Measurements from ENCODE around the gene DNMT3B. TPM values are rescaled to one million over a fixed set of nuclear protein-coding genes. Genes with fewer than 3 reads are reported as not detected.

DNMT3B gene
- polyA plus RNA-seq, 3 donors, result 0.39 to 0.44 TPM; not detected in 1

GRCh38 chr20:32807706-32808105, 45.5 kb downstream of the DNMT3B start:
- Mint-ChIP-seq H3K4me1 (peaks cover 6% of the 10 kb centered on the region), H3K27me3 (ENCODE audit: low read depth in 3 of 3) (peaks cover 0 to 2% (median 0%) of the 10 kb centered on the region in 3 donors), H3K36me3 (peaks cover 2 to 18% of the 10 kb centered on the region in 2 donors), H3K4me3 (no peak overlapping the region), H3K9me3 (no peaks in the 10 kb centered on the region), H3K27ac (no peak overlapping the region)
- Histone ChIP-seq H3K79me2 (ENCODE audit: insufficient read depth, low read length) (no peaks in the 10 kb centered on the region), H3K27me3 (ENCODE audit: control insufficient read depth in 2 of 2, insufficient read depth in 2 of 2, low read length in 2 of 2) (no peaks in the 10 kb centered on the region), H2AFZ (ENCODE audit: insufficient read depth, low read depth, low read length, poor library complexity, severe bottlenecking) (no peak overlapping the region), H3K9ac (ENCODE audit: insufficient read depth, low read length, poor library complexity, severe bottlenecking) (no peak overlapping the region), H3K9me3 (replicated peaks in 1 of 2; ENCODE audit: control insufficient read depth in 1 of 2, insufficient read depth in 1 of 2, low read length in 2 of 2) (no peaks in the 10 kb centered on the region), H3K4me3 (replicated peaks in 1 of 3; ENCODE audit: low read depth in 2 of 3, low read length in 3 of 3) (no peak overlapping the region), H4K20me1 (ENCODE audit: insufficient read depth, low read length) (no peaks in the 10 kb centered on the region), H3K27ac (ENCODE audit: low read depth in 1 of 2, low read length in 2 of 2) (no peak overlapping the region), H3K4me2 (replicated peaks; ENCODE audit: extremely low read depth, low read length, poor library complexity, severe bottlenecking) (no peak overlapping the region), H3K36me3 (replicated peaks in 1 of 2; ENCODE audit: control insufficient read depth in 1 of 2, insufficient read depth in 2 of 2, low read length in 2 of 2) (peaks cover 0 to 8% of the 10 kb centered on the region in 2 donors), H3K4me1 (ENCODE audit: control insufficient read depth in 1 of 2, insufficient read depth in 2 of 2, low read length in 2 of 2) (peaks cover 0 to 5% of the 10 kb centered on the region in 2 donors)
- TF ChIP-seq, protein P1, sequence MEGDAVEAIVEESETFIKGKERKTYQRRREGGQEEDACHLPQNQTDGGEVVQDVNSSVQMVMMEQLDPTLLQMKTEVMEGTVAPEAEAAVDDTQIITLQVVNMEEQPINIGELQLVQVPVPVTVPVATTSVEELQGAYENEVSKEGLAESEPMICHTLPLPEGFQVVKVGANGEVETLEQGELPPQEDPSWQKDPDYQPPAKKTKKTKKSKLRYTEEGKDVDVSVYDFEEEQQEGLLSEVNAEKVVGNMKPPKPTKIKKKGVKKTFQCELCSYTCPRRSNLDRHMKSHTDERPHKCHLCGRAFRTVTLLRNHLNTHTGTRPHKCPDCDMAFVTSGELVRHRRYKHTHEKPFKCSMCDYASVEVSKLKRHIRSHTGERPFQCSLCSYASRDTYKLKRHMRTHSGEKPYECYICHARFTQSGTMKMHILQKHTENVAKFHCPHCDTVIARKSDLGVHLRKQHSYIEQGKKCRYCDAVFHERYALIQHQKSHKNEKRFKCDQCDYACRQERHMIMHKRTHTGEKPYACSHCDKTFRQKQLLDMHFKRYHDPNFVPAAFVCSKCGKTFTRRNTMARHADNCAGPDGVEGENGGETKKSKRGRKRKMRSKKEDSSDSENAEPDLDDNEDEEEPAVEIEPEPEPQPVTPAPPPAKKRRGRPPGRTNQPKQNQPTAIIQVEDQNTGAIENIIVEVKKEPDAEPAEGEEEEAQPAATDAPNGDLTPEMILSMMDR (IDR thresholded peaks at IDR 0.05), result no peak
- no peak for DNase-seq
- 96% methylated on average over 8 of the region's 9 CpGs for WGBS (ENCODE audit: insufficient coverage)
- intact Hi-C loops (cut with micrococcal nuclease), result no loop called here

- intact Hi-C loops (cut with micrococcal nuclease), result no loop called here
- peaks cover 2 to 15% of the 10 kb centered on the region in 2 donors for H3K36me3 Mint-ChIP-seq
- peaks cover 0 to 2% (median 0%) of the 10 kb centered on the region in 3 donors for H3K27me3 Mint-ChIP-seq (ENCODE audit: low read depth in 3 of 3)
- DNase-seq, result no peak
- no peak overlapping the region for H3K4me2 ChIP-seq (replicated peaks; ENCODE audit: extremely low read depth, low read length, poor library complexity, severe bottlenecking)
- H3K9me3 ChIP-seq (replicated peaks in 1 of 2; ENCODE audit: control insufficient read depth in 1 of 2, insufficient read depth in 1 of 2, low read length in 2 of 2), result no peaks in the 10 kb centered on the region
- peaks cover 0 to 5% of the 10 kb centered on the region in 2 donors for H3K4me1 ChIP-seq (ENCODE audit: control insufficient read depth in 1 of 2, insufficient read depth in 2 of 2, low read length in 2 of 2)
- no peak overlapping the region for H3K4me3 Mint-ChIP-seq
- no peaks in the 10 kb centered on the region for H3K27me3 ChIP-seq (ENCODE audit: control insufficient read depth in 2 of 2, insufficient read depth in 2 of 2, low read length in 2 of 2)
- H4K20me1 ChIP-seq (ENCODE audit: insufficient read depth, low read length), result no peaks in the 10 kb centered on the region
- peaks cover 0 to under 1% of the 10 kb centered on the region in 2 donors for H3K36me3 ChIP-seq (replicated peaks in 1 of 2; ENCODE audit: control insufficient read depth in 1 of 2, insufficient read depth in 2 of 2, low read length in 2 of 2)
- H3K9me3 Mint-ChIP-seq, result no peaks in the 10 kb centered on the region
- no peak overlapping the region for H3K9ac ChIP-seq (ENCODE audit: insufficient read depth, low read length, poor library complexity, severe bottlenecking)
- TF ChIP-seq, protein P1 (IDR thresholded peaks at IDR 0.05), result no peak
- no peaks in the 10 kb centered on the region for H3K79me2 ChIP-seq (ENCODE audit: insufficient read depth, low read length)
- WGBS (ENCODE audit: insufficient coverage), result 92% methylated on average over 2 of the region's 4 CpGs
- no peak overlapping the region for H3K27ac ChIP-seq (ENCODE audit: low read depth in 1 of 2, low read length in 2 of 2)
- H3K4me1 Mint-ChIP-seq, result peaks cover 6% of the 10 kb centered on the region
- peak overlapping the region in 1 of 7 donors; percentile 47 for H3K27ac Mint-ChIP-seq
- H3K4me3 ChIP-seq (replicated peaks in 1 of 3; ENCODE audit: low read depth in 2 of 3, low read length in 3 of 3), result no peak overlapping the region
- no peak overlapping the region for H2AFZ ChIP-seq (ENCODE audit: insufficient read depth, low read depth, low read length, poor library complexity, severe bottlenecking)
These were observed 46.3 kb downstream of the DNMT3B start for GRCh38 chr20:32808438-32808837.
